GM18868 (cell line): ENCODE measurements around the gene SMPD3.

Source experiments
- ATAC-seq: cut with Tn5 transposase; IDR thresholded peaks from one replicate; pipeline ENCODE4 v1.9.1; 2021; ENCODE audit warnings: mild to moderate bottlenecking, moderate library complexity; ENCODE audit not compliant: unreplicated experiment

The SMPD3 gene

GRCh38 chr16:68444056-68444657 is 4.2 kb downstream of the SMPD3 start:
- no peak for ATAC-seq

GRCh38 chr16:68436581-68436980 is 11.7 kb downstream of the SMPD3 start:
- no peak for ATAC-seq

- no peak for ATAC-seq
Measured at GRCh38 chr16:68434624-68435210, 13.6 kb downstream of the SMPD3 start.

GRCh38 chr16:68433316-68433715 is 15.0 kb downstream of the SMPD3 start:
- ATAC-seq: no peak

- ATAC-seq: no peak
Measured at GRCh38 chr16:68432701-68433100, 15.6 kb downstream of the SMPD3 start.

- no peak for ATAC-seq
Measured at GRCh38 chr16:68429076-68429854, 19.0 kb downstream of the SMPD3 start.

- no peak for ATAC-seq
Measured at GRCh38 chr16:68427649-68428303, 20.5 kb downstream of the SMPD3 start.

- no peak for ATAC-seq
Measured at GRCh38 chr16:68426347-68426652, 22.0 kb downstream of the SMPD3 start.

- ATAC-seq: no peak
Measured at GRCh38 chr16:68425498-68426346, 22.6 kb downstream of the SMPD3 start.

- no peak for ATAC-seq
Measured at GRCh38 chr16:68423771-68424170, 24.5 kb downstream of the SMPD3 start.

GRCh38 chr16:68422396-68422960 is 25.8 kb downstream of the SMPD3 start:
- ATAC-seq: no peak

GRCh38 chr16:68421076-68421475 is 27.2 kb downstream of the SMPD3 start:
- no peak for ATAC-seq

GRCh38 chr16:68420366-68420942 is 27.9 kb downstream of the SMPD3 start:
- no peak for ATAC-seq

GRCh38 chr16:68417711-68418301 is 30.5 kb downstream of the SMPD3 start:
- ATAC-seq: peak; percentile 84

- no peak for ATAC-seq
Measured at GRCh38 chr16:68416057-68417046, 32.0 kb downstream of the SMPD3 start.

- ATAC-seq: no peak
Measured at GRCh38 chr16:68414581-68414980, 33.7 kb downstream of the SMPD3 start.

GRCh38 chr16:68412061-68412460 is 36.2 kb downstream of the SMPD3 start:
- ATAC-seq: no peak

GRCh38 chr16:68411086-68411485 is 37.2 kb downstream of the SMPD3 start:
- ATAC-seq: no peak

GRCh38 chr16:68408967-68409366 is 39.3 kb downstream of the SMPD3 start:
- ATAC-seq: no peak
